ENCODE results near the gene FBLN5. TPM values are rescaled to one million over a fixed set of nuclear protein-coding genes. Genes with fewer than 3 reads are reported as not detected.

The FBLN5 gene
- total RNA-seq, 4 donors from 2014 or later: 109 to 215 (median 186) TPM

- TF ChIP-seq EP300 (IDR thresholded peaks at IDR 0.05) (no peak), CTCF (IDR thresholded peaks at IDR 0.05) (no peak), POLR2A (IDR thresholded peaks at IDR 0.05) (no peak)
- H3K27me3 ChIP-seq: no peaks in the 10 kb centered on the region
These were observed 14.1 kb upstream of the FBLN5 start for GRCh38 chr14:91961297-91962220.

DNA sequence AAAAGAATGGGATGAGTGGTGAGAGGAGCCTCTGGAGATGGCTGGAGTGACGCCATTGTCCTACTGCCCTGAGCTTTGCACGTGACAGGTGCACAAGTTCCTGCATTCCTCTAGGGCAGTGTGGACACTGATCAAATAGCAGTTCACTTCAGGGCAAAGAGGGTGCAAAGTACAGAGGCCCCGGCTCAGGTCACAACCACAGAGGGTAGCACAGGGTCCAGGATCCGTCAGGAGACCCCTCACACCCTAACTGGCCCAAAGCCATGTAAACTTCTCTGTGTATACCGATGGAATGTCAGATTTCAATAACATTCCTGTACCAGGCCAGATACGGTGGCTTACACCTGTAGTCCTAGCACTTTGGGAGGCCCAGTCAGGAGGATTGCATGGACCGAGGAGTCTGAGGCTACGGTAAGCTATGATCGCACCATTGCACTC, 10.4 kb upstream of the FBLN5 start:
- H3K4me3 ChIP-seq: no peak overlapping the region
- no peak overlapping the region for H3K27ac ChIP-seq
- TF ChIP-seq CTCF (IDR thresholded peaks at IDR 0.05) (no peak), EP300 (IDR thresholded peaks at IDR 0.05) (no peak), POLR2A (IDR thresholded peaks at IDR 0.05) (no peak)
- no peaks in the 10 kb centered on the region for H3K36me3 ChIP-seq
- no peak for DNase-seq (ENCODE audit: low spot score in 2 of 2)
- no peaks in the 10 kb centered on the region for H3K27me3 ChIP-seq
- 90 to 92% methylated on average over 9 of the region's 9 CpGs for WGBS, 2 donors
- no peaks in the 10 kb centered on the region for H3K4me1 ChIP-seq
- no peaks in the 10 kb centered on the region for H3K9me3 ChIP-seq

More at GRCh38 chr14:91961297-91962220, 14.1 kb upstream of the FBLN5 start:
- DNase-seq (ENCODE audit: low spot score in 2 of 2): no peak
- 66 to 70% methylated on average over 14 of the region's 14 CpGs for WGBS, 2 donors
- Histone ChIP-seq H3K27ac (no peak overlapping the region), H3K9me3 (no peaks in the 10 kb centered on the region), H3K4me1 (peaks cover 0 to 7% (median 0%) of the 10 kb centered on the region in 4 donors), H3K4me3 (no peak overlapping the region), H3K36me3 (no peaks in the 10 kb centered on the region)

- Histone ChIP-seq H3K4me1 (no peaks in the 10 kb centered on the region), H3K27me3 (no peaks in the 10 kb centered on the region), H3K4me3 (no peak overlapping the region), H3K27ac (no peak overlapping the region), H3K9me3 (no peaks in the 10 kb centered on the region), H3K36me3 (no peaks in the 10 kb centered on the region)
- DNase-seq (ENCODE audit: low spot score in 2 of 2): no peak
- 69 to 81% methylated on average over 5 of the region's 5 CpGs for WGBS, 2 donors
- TF ChIP-seq CTCF (IDR thresholded peaks at IDR 0.05) (no peak), EP300 (IDR thresholded peaks at IDR 0.05) (no peak), POLR2A (IDR thresholded peaks at IDR 0.05) (no peak)
These were observed 9.1 kb upstream of the FBLN5 start for GRCh38 chr14:91956616-91957015.

- H3K4me3 ChIP-seq: no peak overlapping the region
- no peaks in the 10 kb centered on the region for H3K27me3 ChIP-seq
- no peaks in the 10 kb centered on the region for H3K9me3 ChIP-seq
- no peak for DNase-seq (ENCODE audit: low spot score in 2 of 2)
- WGBS, 2 donors: 68 to 77% methylated on average over 1 of the region's 1 CpG
- no peak overlapping the region for H3K27ac ChIP-seq
- H3K4me1 ChIP-seq: no peaks in the 10 kb centered on the region
- no peak for TF ChIP-seq POLR2A (IDR thresholded peaks at IDR 0.05)
- no peaks in the 10 kb centered on the region for H3K36me3 ChIP-seq
These were observed 7.7 kb upstream of the FBLN5 start for GRCh38 chr14:91955168-91955567.

DNA sequence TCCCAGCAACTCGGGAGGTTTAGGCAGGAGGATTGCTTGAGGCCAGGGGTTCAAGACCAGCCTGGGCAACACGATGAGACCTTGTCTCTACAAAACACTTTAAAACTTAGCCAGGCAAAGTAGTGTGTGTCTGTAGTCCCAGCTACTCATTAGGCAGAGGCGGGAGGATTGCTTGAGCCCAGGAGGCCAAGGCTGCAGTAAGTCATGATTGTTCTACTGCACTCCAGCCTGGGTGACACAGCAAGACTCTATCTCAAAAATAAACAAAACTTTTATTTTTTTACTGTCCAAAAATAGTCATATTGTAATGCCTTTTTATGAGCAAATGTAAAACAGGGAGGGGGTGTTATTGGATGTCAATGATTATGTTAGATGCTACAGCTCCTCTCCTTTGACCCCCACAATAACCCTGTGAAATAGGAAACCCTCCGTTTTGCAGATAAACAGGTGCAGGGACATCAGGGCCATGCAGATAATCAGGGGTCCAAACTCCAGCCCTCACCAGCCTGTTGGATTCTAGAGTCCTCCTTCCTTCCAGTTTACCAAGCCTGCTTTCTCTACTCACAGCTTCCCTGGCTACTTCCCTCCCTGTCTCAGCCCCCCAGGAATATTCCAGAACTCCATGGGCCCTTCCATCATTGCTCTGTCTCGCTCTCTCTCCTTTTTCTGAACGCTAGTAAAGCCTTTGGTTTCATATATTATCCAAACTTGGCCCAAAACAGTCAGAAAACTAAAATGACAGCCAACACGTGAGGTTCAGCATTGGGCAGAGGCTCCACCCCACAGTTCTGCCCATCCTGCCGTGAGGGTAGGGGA, 5.9 kb upstream of the FBLN5 start:
- TF ChIP-seq EP300 (IDR thresholded peaks at IDR 0.05) (no peak), CTCF (IDR thresholded peaks at IDR 0.05) (no peak), POLR2A (IDR thresholded peaks at IDR 0.05) (no peak)
- WGBS, 2 donors: 70 to 74% methylated on average over 8 of the region's 8 CpGs
- no peaks in the 10 kb centered on the region for H3K36me3 ChIP-seq
- no peaks in the 10 kb centered on the region for H3K27me3 ChIP-seq
- H3K27ac ChIP-seq: no peak overlapping the region
- no peaks in the 10 kb centered on the region for H3K9me3 ChIP-seq
- H3K4me1 ChIP-seq: peaks cover 0 to under 1% (median 0%) of the 10 kb centered on the region in 4 donors
- no peak overlapping the region for H3K4me3 ChIP-seq
- no peak for DNase-seq (ENCODE audit: low spot score in 2 of 2)
